ENCODE results near the gene TREH.
"Not testable (repeated sequence)": the region's sequence is repeated elsewhere in the genome, so short reads cannot be mapped to it uniquely, and the experiment has no call there.

Gene TREH

GRCh38 chr11:118679483-118679882 is at the start of gene TREH:
TREH (minus strand) TSS chr11:118679650; CDS start chr11:118679627, 23 bp downstream.
- no peak for DNase-seq

GRCh38 chr11:118728112-118728511 is 48.7 kb upstream of the TREH start:
- not testable (repeated sequence) for DNase-seq

- DNase-seq: not testable (repeated sequence)
Measured at GRCh38 chr11:118727721-118728066, 48.2 kb upstream of the TREH start.

- not testable (repeated sequence) for DNase-seq
Measured at GRCh38 chr11:118727001-118727720, 47.7 kb upstream of the TREH start.

GRCh38 chr11:118721478-118722015 is 42.1 kb upstream of the TREH start:
- DNase-seq: not testable (repeated sequence)

- not testable (repeated sequence) for DNase-seq
Measured at GRCh38 chr11:118720740-118721139, 41.3 kb upstream of the TREH start.

- not testable (repeated sequence) for DNase-seq
Measured at GRCh38 chr11:118720078-118720477, 40.6 kb upstream of the TREH start.

- DNase-seq: not testable (repeated sequence)
Measured at GRCh38 chr11:118718562-118718961, 39.1 kb upstream of the TREH start.

GRCh38 chr11:118717733-118718132 is 38.3 kb upstream of the TREH start:
- not testable (repeated sequence) for DNase-seq

- DNase-seq: not testable (repeated sequence)
Measured at GRCh38 chr11:118717221-118717620, 37.8 kb upstream of the TREH start.

GRCh38 chr11:118715837-118716260 is 36.4 kb upstream of the TREH start:
- no peak for DNase-seq

GRCh38 chr11:118715245-118715831 is 35.9 kb upstream of the TREH start:
- no peak for DNase-seq

GRCh38 chr11:118714816-118715215 is 35.4 kb upstream of the TREH start:
- no peak for DNase-seq

- not testable (repeated sequence) for DNase-seq
Measured at GRCh38 chr11:118714416-118714815, 35.0 kb upstream of the TREH start.

- DNase-seq: no peak
Measured at GRCh38 chr11:118708296-118708695, 28.8 kb upstream of the TREH start.

GRCh38 chr11:118706546-118706825 is 27.0 kb upstream of the TREH start:
- DNase-seq: no peak

GRCh38 chr11:118705791-118706545 is 26.5 kb upstream of the TREH start:
- DNase-seq: no peak

GRCh38 chr11:118705111-118705741 is 25.8 kb upstream of the TREH start:
- DNase-seq: peak; percentile 68

- DNase-seq: no peak
Measured at GRCh38 chr11:118703563-118704106, 24.2 kb upstream of the TREH start.

GRCh38 chr11:118699506-118700220 is 20.2 kb upstream of the TREH start:
- DNase-seq: peak; percentile 85

- DNase-seq: no peak
Measured at GRCh38 chr11:118697346-118697745, 17.9 kb upstream of the TREH start.

GRCh38 chr11:118696673-118697226 is 17.3 kb upstream of the TREH start:
- DNase-seq: no peak
